Measurements from ENCODE around the gene RABL6. TPM values are rescaled to one million over a fixed set of nuclear protein-coding genes. Genes with fewer than 3 reads are reported as not detected.

RABL6 gene
- total RNA-seq, 1 donor from 2014 or later = 62.2 TPM

- Histone ChIP-seq H3K27me3 (ENCODE audit: low read depth) (no peaks in the 10 kb centered on the region), H3K27ac (no peak overlapping the region)
These were observed 82.1 kb downstream of the RABL6 start for GRCh38 chr9:136889858-136890257.

GRCh38 chr9:136890661-136891060, 82.9 kb downstream of the RABL6 start:
- intact Hi-C loops (cut with DNase I) = no loop called here
- no peaks in the 10 kb centered on the region for H3K27me3 ChIP-seq (ENCODE audit: low read depth)
- peaks cover 15% of the 10 kb centered on the region for H3K4me1 ChIP-seq
- DNase-seq (no peak), ATAC-seq (no peak)
- no peaks in the 10 kb centered on the region for H3K9me3 ChIP-seq
- no peak overlapping the region for H3K27ac ChIP-seq
- TF ChIP-seq, protein P1, sequence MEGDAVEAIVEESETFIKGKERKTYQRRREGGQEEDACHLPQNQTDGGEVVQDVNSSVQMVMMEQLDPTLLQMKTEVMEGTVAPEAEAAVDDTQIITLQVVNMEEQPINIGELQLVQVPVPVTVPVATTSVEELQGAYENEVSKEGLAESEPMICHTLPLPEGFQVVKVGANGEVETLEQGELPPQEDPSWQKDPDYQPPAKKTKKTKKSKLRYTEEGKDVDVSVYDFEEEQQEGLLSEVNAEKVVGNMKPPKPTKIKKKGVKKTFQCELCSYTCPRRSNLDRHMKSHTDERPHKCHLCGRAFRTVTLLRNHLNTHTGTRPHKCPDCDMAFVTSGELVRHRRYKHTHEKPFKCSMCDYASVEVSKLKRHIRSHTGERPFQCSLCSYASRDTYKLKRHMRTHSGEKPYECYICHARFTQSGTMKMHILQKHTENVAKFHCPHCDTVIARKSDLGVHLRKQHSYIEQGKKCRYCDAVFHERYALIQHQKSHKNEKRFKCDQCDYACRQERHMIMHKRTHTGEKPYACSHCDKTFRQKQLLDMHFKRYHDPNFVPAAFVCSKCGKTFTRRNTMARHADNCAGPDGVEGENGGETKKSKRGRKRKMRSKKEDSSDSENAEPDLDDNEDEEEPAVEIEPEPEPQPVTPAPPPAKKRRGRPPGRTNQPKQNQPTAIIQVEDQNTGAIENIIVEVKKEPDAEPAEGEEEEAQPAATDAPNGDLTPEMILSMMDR (IDR thresholded peaks at IDR 0.05) = no peak
- H3K36me3 ChIP-seq = peaks cover 26% of the 10 kb centered on the region
- H3K4me3 ChIP-seq = no peak overlapping the region

More at GRCh38 chr9:136889858-136890257, 82.1 kb downstream of the RABL6 start:
- ATAC-seq = no peak
- DNase-seq = no peak
- Histone ChIP-seq H3K9me3 (no peaks in the 10 kb centered on the region), H3K36me3 (peaks cover 26% of the 10 kb centered on the region), H3K4me3 (no peak overlapping the region), H3K4me1 (peaks cover 20% of the 10 kb centered on the region)
- TF ChIP-seq, protein P1 (IDR thresholded peaks at IDR 0.05) = no peak
- intact Hi-C loops (cut with DNase I) = no loop called here

Small RNA genes lying within 50 kb of the gene (microRNA-seq; reads per million reads assigned to microRNA genes)
- gene MIR4292 (ENCODE audit: borderline number of aligned reads) = not detected
- gene MIR4479 (ENCODE audit: borderline number of aligned reads) = not detected

Other genes starting within 250 kb of the RABL6 start
- gene EGFL7, start 145.0 kb upstream of the RABL6 start, total RNA-seq = 230 TPM
- gene AGPAT2, start 120.5 kb upstream of the RABL6 start, total RNA-seq = 106 TPM
- 15.1 TPM for gene DIPK1B, start 95.4 kb upstream of the RABL6 start, total RNA-seq
- 2.5 TPM for gene LCN10, start 65.0 kb upstream of the RABL6 start, total RNA-seq
- 2.9 TPM for gene LCN6, start 59.4 kb upstream of the RABL6 start, total RNA-seq
- gene LCN8, start 49.7 kb upstream of the RABL6 start, total RNA-seq = not detected
- gene LCN15, start 43.4 kb upstream of the RABL6 start, total RNA-seq = not detected
- gene TMEM141, start 16.6 kb upstream of the RABL6 start, total RNA-seq = 57.2 TPM
- gene CCDC183, start 11.6 kb upstream of the RABL6 start, total RNA-seq = 3.7 TPM
- 3.5 TPM for gene AJM1, start 34.5 kb downstream of the RABL6 start, total RNA-seq
- gene PHPT1, start 41.5 kb downstream of the RABL6 start, total RNA-seq = 93.6 TPM
- gene MAMDC4, start 44.4 kb downstream of the RABL6 start, total RNA-seq = 13.5 TPM
- gene EDF1, start 58.4 kb downstream of the RABL6 start, total RNA-seq = 230 TPM
- 16.5 TPM for gene TRAF2, start 78.6 kb downstream of the RABL6 start, total RNA-seq
- gene FBXW5, start 136.8 kb downstream of the RABL6 start, total RNA-seq = 83.2 TPM
- 2.2 TPM for gene C8G, start 137.3 kb downstream of the RABL6 start, total RNA-seq
- 1.9 TPM for gene LCN12, start 144.3 kb downstream of the RABL6 start, total RNA-seq
- gene PTGDS, start 169.6 kb downstream of the RABL6 start, total RNA-seq = 225 TPM
- 1.9 TPM for gene LCNL1, start 175.0 kb downstream of the RABL6 start, total RNA-seq
- gene PAXX, start 184.5 kb downstream of the RABL6 start, total RNA-seq = 45.1 TPM
- 49.3 TPM for gene CLIC3, start 188.6 kb downstream of the RABL6 start, total RNA-seq
- gene ABCA2, start 220.3 kb downstream of the RABL6 start, total RNA-seq = 45.0 TPM
- 1.1 TPM for gene FUT7, start 224.1 kb downstream of the RABL6 start, total RNA-seq
- gene NPDC1, start 238.2 kb downstream of the RABL6 start, total RNA-seq = 124 TPM
- gene ENTPD2, start 246.1 kb downstream of the RABL6 start, total RNA-seq = 0.62 TPM